ENCODE results near the gene RILPL1.
"Not testable (repeated sequence)": the region's sequence is repeated elsewhere in the genome, so short reads cannot be mapped to it uniquely, and the experiment has no call there.

RILPL1 gene

GRCh38 chr12:123506059-123506842 lies 27.3 kb downstream of the RILPL1 start:
- TF ChIP-seq CTCF (IDR thresholded peaks at IDR 0.05; ENCODE audit: low read length, missing control alignments), result no peak
- DNase-seq (ENCODE audit: low read depth), result no peak
- H3K4me3 ChIP-seq (replicated peaks; ENCODE audit: low read depth, low read length), result no peak overlapping the region

- DNase-seq (ENCODE audit: low read depth), result no peak
- TF ChIP-seq CTCF (IDR thresholded peaks at IDR 0.05; ENCODE audit: low read length, missing control alignments), result no peak
- no peak overlapping the region for H3K4me3 ChIP-seq (replicated peaks; ENCODE audit: low read depth, low read length)
Observed at GRCh38 chr12:123502163-123502704, 31.3 kb downstream of the RILPL1 start.

- no peak overlapping the region for H3K4me3 ChIP-seq (replicated peaks; ENCODE audit: low read depth, low read length)
- no peak for DNase-seq (ENCODE audit: low read depth)
- TF ChIP-seq CTCF (IDR thresholded peaks at IDR 0.05; ENCODE audit: low read length, missing control alignments), result no peak
Observed at GRCh38 chr12:123499332-123499731, 34.2 kb downstream of the RILPL1 start.

- no peak for DNase-seq (ENCODE audit: low read depth)
- no peak for TF ChIP-seq CTCF (IDR thresholded peaks at IDR 0.05; ENCODE audit: low read length, missing control alignments)
- no peak overlapping the region for H3K4me3 ChIP-seq (replicated peaks; ENCODE audit: low read depth, low read length)
Observed at GRCh38 chr12:123498126-123498825, 35.2 kb downstream of the RILPL1 start.

- no peak for DNase-seq (ENCODE audit: low read depth)
- no peak overlapping the region for H3K4me3 ChIP-seq (replicated peaks; ENCODE audit: low read depth, low read length)
- TF ChIP-seq CTCF (IDR thresholded peaks at IDR 0.05; ENCODE audit: low read length, missing control alignments), result no peak
Observed at GRCh38 chr12:123497065-123497464, 36.5 kb downstream of the RILPL1 start.

- no peak for DNase-seq (ENCODE audit: low read depth)
- no peak for TF ChIP-seq CTCF (IDR thresholded peaks at IDR 0.05; ENCODE audit: low read length, missing control alignments)
- H3K4me3 ChIP-seq (replicated peaks; ENCODE audit: low read depth, low read length), result no peak overlapping the region
Observed at GRCh38 chr12:123494124-123494851, 39.2 kb downstream of the RILPL1 start.

- not testable (repeated sequence) for DNase-seq (ENCODE audit: low read depth); H3K4me3 ChIP-seq (replicated peaks; ENCODE audit: low read depth, low read length)
Observed at GRCh38 chr12:123492339-123493039, 41.0 kb downstream of the RILPL1 start.
